GM21576 (cell line): ENCODE measurements around the gene POU6F2.

Experiments used
- ATAC-seq: cut with Tn5 transposase; IDR thresholded peaks from one replicate; pipeline ENCODE4 v1.9.1; 2021; ENCODE audit warnings: mild to moderate bottlenecking, moderate library complexity; ENCODE audit not compliant: unreplicated experiment

The POU6F2 gene

GRCh38 chr7:39429421-39429820 is 451.7 kb downstream of the POU6F2 start:
- ATAC-seq, result no peak

GRCh38 chr7:39430441-39430840 is 452.7 kb downstream of the POU6F2 start:
- ATAC-seq, result no peak

- ATAC-seq, result no peak
Observed at GRCh38 chr7:39430909-39431641, 453.4 kb downstream of the POU6F2 start.

- ATAC-seq, result no peak
Observed at GRCh38 chr7:39432368-39432767, 454.7 kb downstream of the POU6F2 start.

- ATAC-seq, result no peak
Observed at GRCh38 chr7:39432807-39433416, 455.2 kb downstream of the POU6F2 start.

- ATAC-seq, result no peak
Observed at GRCh38 chr7:39433550-39433949, 455.8 kb downstream of the POU6F2 start.

- no peak for ATAC-seq
Observed at GRCh38 chr7:39434012-39434411, 456.3 kb downstream of the POU6F2 start.

- no peak for ATAC-seq
Observed at GRCh38 chr7:39446546-39446945, 468.8 kb downstream of the POU6F2 start.

GRCh38 chr7:39451901-39452300 is 474.2 kb downstream of the POU6F2 start:
- no peak for ATAC-seq

GRCh38 chr7:39453743-39454355 is 476.1 kb downstream of the POU6F2 start:
- peak; percentile 73 for ATAC-seq

GRCh38 chr7:39458061-39458745 is 480.5 kb downstream of the POU6F2 start:
- no peak for ATAC-seq

GRCh38 chr7:39459636-39460035 is 481.9 kb downstream of the POU6F2 start:
- ATAC-seq, result no peak

GRCh38 chr7:39460486-39460885 is 482.8 kb downstream of the POU6F2 start:
- ATAC-seq, result no peak

GRCh38 chr7:39461263-39461820 is 483.6 kb downstream of the POU6F2 start:
- ATAC-seq, result no peak

- ATAC-seq, result no peak
Observed at GRCh38 chr7:39463252-39463651, 485.5 kb downstream of the POU6F2 start.

- peak; percentile 11 for ATAC-seq
Observed at GRCh38 chr7:39464350-39465054, 486.8 kb downstream of the POU6F2 start.

GRCh38 chr7:39465055-39465929 is 487.6 kb downstream of the POU6F2 start:
- peak; percentile 95 for ATAC-seq

- no peak for ATAC-seq
Observed at GRCh38 chr7:39468261-39468660, 490.6 kb downstream of the POU6F2 start.

- ATAC-seq, result no peak
Observed at GRCh38 chr7:39468808-39469374, 491.2 kb downstream of the POU6F2 start.
